Endothelial cell of umbilical vein (primary cell): ENCODE measurements around the gene DCC. TPM values are rescaled to one million over a fixed set of nuclear protein-coding genes. Genes with fewer than 3 reads are reported as not detected.

ENCODE experiments used
- BruUV-seq: library from RNA; stranded (reverse); fragments of 400-500 nt; replicated peaks from 2 replicates; lab custom pipeline; 2021; lab: Mats Ljungman, UMichigan
- CTCF ChIA-PET: fragments of 300-600, 350-600 bp; sonication (Branson Sonifier 250); formaldehyde crosslinking; loops from one replicate; lab custom pipeline; 2021; ENCODE audit warnings: antibody characterized with exemption, inconsistent platforms; lab: Charles Lee
- POLR2A ChIA-PET: fragments of 300-600, 350-600 bp; sonication (Branson Sonifier 250); formaldehyde crosslinking; loops from one replicate; lab custom pipeline; 2021; ENCODE audit warnings: antibody characterized with exemption, inconsistent platforms; lab: Charles Lee
- DNase-seq: peaks from one replicate; pipeline ENCODE4 v3.0.0-alpha.2; 2011; ENCODE audit warnings: low read depth, low spot score
- FAIRE-seq: peaks from 2 replicates; lab custom pipeline; 2011; peaks lifted over from hg19 to GRCh38; lab: Jason Lieb, UNC
- H2AFZ ChIP-seq: 2 replicates; pipeline ENCODE4 v1.6.0; 2012; ENCODE audit warnings: low read depth, low read length, control low read depth, inconsistent platforms
- H3K27ac ChIP-seq: 2 replicates; pipeline ENCODE4 v1.5.1; 2011; ENCODE audit warnings: low read depth, mild to moderate bottlenecking, control low read depth, low read length, moderate library complexity; ENCODE audit not compliant: insufficient read depth
- H3K27me3 ChIP-seq, 2 experiments: 2 replicates each; pipeline versions ENCODE4 v1.6.0 to v1.6.1; 2011; ENCODE audit warnings: low read length in 2 of 2, mixed read lengths in 1 of 2; ENCODE audit not compliant: control insufficient read depth in 2 of 2, insufficient read depth in 2 of 2
- H3K36me3 ChIP-seq, 2 experiments: 2 replicates in 1 of 2; 3 replicates in 1 of 2; pipeline ENCODE4 v1.5.1; 2011; ENCODE audit warnings: low read length in 2 of 2, mild to moderate bottlenecking in 1 of 2, moderate library complexity in 1 of 2; ENCODE audit not compliant: control insufficient read depth in 2 of 2, insufficient read depth in 2 of 2; ENCODE audit errors: extremely low read depth in 1 of 2
- H3K4me1 ChIP-seq: 3 replicates; pipeline ENCODE4 v1.5.1; 2011; ENCODE audit warnings: mild to moderate bottlenecking, low read length; ENCODE audit not compliant: control insufficient read depth, insufficient read depth; ENCODE audit errors: extremely low read depth
- H3K4me2 ChIP-seq: 2 replicates; pipeline ENCODE4 v1.6.1; 2011; ENCODE audit warnings: low read length, control low read depth, mixed read lengths; ENCODE audit not compliant: insufficient read depth
- H3K4me3 ChIP-seq, 3 experiments: fragments of 200-600 bp in 1 of 3; sonication (generic), shearing (Covaris generic) in 1 of 3; replicated peaks in 1 of 3; 2 replicates each; pipeline ENCODE4 v1.5.1; 2011 to 2016; ENCODE audit warnings: control low read depth in 3 of 3, low read length in 3 of 3, mild to moderate bottlenecking in 2 of 3, inconsistent platforms in 1 of 3, low read depth in 1 of 3, moderate library complexity in 1 of 3; ENCODE audit not compliant: insufficient read depth in 1 of 3
- H3K79me2 ChIP-seq: 2 replicates; pipeline ENCODE4 v1.6.0; 2012; ENCODE audit warnings: low read length, inconsistent platforms; ENCODE audit not compliant: control insufficient read depth, insufficient read depth
- H3K9ac ChIP-seq: replicated peaks from 2 replicates; pipeline ENCODE3; 2011; ENCODE audit warnings: low read length, control low read depth; ENCODE audit not compliant: insufficient read depth; ENCODE audit errors: extremely low read depth
- H3K9me1 ChIP-seq: replicated peaks from 3 replicates; pipeline ENCODE4 v1.6.0; 2011; ENCODE audit warnings: mild to moderate bottlenecking, low read length; ENCODE audit not compliant: control insufficient read depth, insufficient read depth; ENCODE audit errors: extremely low read depth
- H3K9me3 ChIP-seq: replicated peaks from 2 replicates; pipeline ENCODE4 v1.5.1; 2012; ENCODE audit warnings: low read length, inconsistent platforms; ENCODE audit not compliant: control insufficient read depth, insufficient read depth
- H4K20me1 ChIP-seq: replicated peaks from 2 replicates; pipeline ENCODE3; 2011; ENCODE audit warnings: mild to moderate bottlenecking, low read length; ENCODE audit not compliant: control insufficient read depth, insufficient read depth; ENCODE audit errors: extremely low read depth
- EZH2 ChIP-seq: IDR thresholded peaks from 2 replicates; pipeline ENCODE4 v1.6.1; 2012; ENCODE audit warnings: borderline replicate concordance, low read depth, mild to moderate bottlenecking, moderate library complexity, low read length, inconsistent platforms; ENCODE audit not compliant: severe bottlenecking
- FOS ChIP-seq: IDR thresholded peaks from 2 replicates; pipeline ENCODE4 v1.6.1; 2011; ENCODE audit warnings: mild to moderate bottlenecking, low read length, moderate library complexity, borderline replicate concordance; ENCODE audit not compliant: insufficient read depth
- GATA2 ChIP-seq: IDR thresholded peaks from 2 replicates; pipeline ENCODE4 v1.7.0; 2011; ENCODE audit warnings: low read depth, mild to moderate bottlenecking, moderate library complexity, mixed read lengths, low read length; ENCODE audit not compliant: insufficient read length, insufficient read depth
- MYC ChIP-seq: IDR thresholded peaks from one replicate; pipeline ENCODE4 v1.6.1; 2011; ENCODE audit warnings: mild to moderate bottlenecking, low read depth, low read length
- POLR2A ChIP-seq: IDR thresholded peaks from 2 replicates; pipeline ENCODE4 v1.6.1; 2012; ENCODE audit warnings: low read depth, mild to moderate bottlenecking, control low read depth, low read length
- dilution Hi-C: fragments of 300-500 bp; cut with MboI; formaldehyde crosslinking; loops from one replicate; pipeline ENCODE4 v1.15.0; 2019; ENCODE audit warnings: low sequenced_read_pairs; ENCODE audit not compliant: extremely low pct_ligation_motif_present
- intact Hi-C: fragments of 100-400 bp; cut with micrococcal nuclease; formaldehyde crosslinking; loops from one replicate; pipeline ENCODE4 v1.10.0; 2022
- polyA plus RNA-seq, 4 experiments: library from polyadenylated mRNA; depleted of rRNA in 3 of 4; stranded (reverse) in 3 of 4; unstranded in 1 of 4; fragments of >200 nt; gene quantifications; 2 replicates each; pipeline versions ENCODE4 v1.2.1 to v1.2.3, GENCODE V29; 2011 to 2012; ENCODE audit warnings: missing spikeins in 1 of 4
- total RNA-seq: library from RNA; stranded (reverse); gene quantifications from 2 replicates; pipeline ENCODE4 v1.2.3, GENCODE V29; 2021
- TF ChIP-seq, protein P1 (sequence below): IDR thresholded peaks from 2 replicates; pipeline ENCODE4 v1.6.1; 2011; ENCODE audit not compliant: insufficient read depth, insufficient read length

DCC gene
- total and polyA plus RNA-seq, 2 donors (not counting 3 experiments of a cell fraction or from before 2014, with no cell fraction given), result not detected

DNA sequence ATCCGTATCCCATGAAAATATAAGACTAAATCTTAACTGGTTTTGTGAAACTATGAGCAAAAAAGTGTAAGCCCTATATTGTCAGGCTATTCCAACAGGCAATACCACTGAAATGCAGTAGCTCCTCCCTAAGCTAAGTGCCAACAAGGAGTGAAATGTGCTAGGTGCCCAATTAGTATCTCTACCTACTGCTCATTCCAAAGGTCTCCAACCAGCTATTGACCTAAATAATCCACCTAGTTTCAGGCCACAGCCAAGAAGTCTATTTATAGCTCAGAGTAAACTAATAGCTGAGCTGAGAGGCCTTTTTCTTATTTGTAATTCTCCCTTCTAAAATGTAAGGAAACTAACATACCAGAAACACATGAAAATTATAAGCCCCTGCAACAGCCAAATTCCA, 482.2 kb downstream of the DCC start:
- intact Hi-C loops, result no loop called here

GRCh38 chr18:52824126-52824525, 484.1 kb downstream of the DCC start:
- Histone ChIP-seq H2AFZ (no peak overlapping the region), H3K9me3 (peaks cover 4% of the 10 kb centered on the region), H3K36me3 (no peaks in the 10 kb centered on the region), H3K9me1 (no peaks in the 10 kb centered on the region), H4K20me1 (no peaks in the 10 kb centered on the region), H3K4me3 (no peak overlapping the region), H3K9ac (no peak overlapping the region), H3K4me1 (no peaks in the 10 kb centered on the region), H3K79me2 (no peaks in the 10 kb centered on the region), H3K4me2 (no peak overlapping the region), H3K27ac (no peak overlapping the region), H3K27me3 (no peaks in the 10 kb centered on the region)
- dilution Hi-C loops, result no loop called here
- no peak for DNase-seq
- TF ChIP-seq FOS (no peak), MYC (no peak)
- TF ChIP-seq, protein P1, sequence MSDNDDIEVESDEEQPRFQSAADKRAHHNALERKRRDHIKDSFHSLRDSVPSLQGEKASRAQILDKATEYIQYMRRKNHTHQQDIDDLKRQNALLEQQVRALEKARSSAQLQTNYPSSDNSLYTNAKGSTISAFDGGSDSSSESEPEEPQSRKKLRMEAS, result no peak
- POLR2A ChIA-PET, result no interaction called here
- no peak for FAIRE-seq
- CTCF ChIA-PET, result no interaction called here
- intact Hi-C loops, result no loop called here
- no TSS peak for BruUV-seq

More for the DNA sequence above, 482.2 kb downstream of the DCC start:
- Histone ChIP-seq H3K4me1 (no peaks in the 10 kb centered on the region), H3K4me2 (no peak overlapping the region), H2AFZ (no peak overlapping the region), H3K9ac (no peak overlapping the region), H3K79me2 (no peaks in the 10 kb centered on the region), H3K27me3 (no peaks in the 10 kb centered on the region), H3K9me3 (peaks cover 2% of the 10 kb centered on the region), H4K20me1 (no peaks in the 10 kb centered on the region), H3K4me3 (no peak overlapping the region), H3K36me3 (no peaks in the 10 kb centered on the region), H3K27ac (no peak overlapping the region), H3K9me1 (no peaks in the 10 kb centered on the region)
- TF ChIP-seq POLR2A, result no peak
- no peak for TF ChIP-seq EZH2
- no peak for TF ChIP-seq GATA2
- DNase-seq, result no peak
- dilution Hi-C loops, result no loop called here
- no peak for FAIRE-seq
- no TSS peak for BruUV-seq
- CTCF ChIA-PET, result no interaction called here
- POLR2A ChIA-PET, result no interaction called here
